NCI-H2081 (cell line): ENCODE measurements around the gene AGPAT2.

Source experiments
- DNase-seq, 2 experiments: peaks; one replicate each; lab custom pipeline; 2025; lab: John Stamatoyannopoulos, UW

AGPAT2 gene

GRCh38 chr9:136661641-136662325 lies 25.5 kb downstream of the AGPAT2 start:
- DNase-seq = no peak

GRCh38 chr9:136660971-136661550 lies 26.2 kb downstream of the AGPAT2 start:
- DNase-seq = no peak

GRCh38 chr9:136659861-136660784 lies 27.1 kb downstream of the AGPAT2 start:
- no peak for DNase-seq

- no peak for DNase-seq
Measured at GRCh38 chr9:136658849-136659535, 28.3 kb downstream of the AGPAT2 start.

GRCh38 chr9:136657974-136658848 lies 29.0 kb downstream of the AGPAT2 start:
- DNase-seq = no peak

- no peak for DNase-seq
Measured at GRCh38 chr9:136656795-136657611, 30.3 kb downstream of the AGPAT2 start.

- DNase-seq = no peak
Measured at GRCh38 chr9:136656183-136656738, 31.0 kb downstream of the AGPAT2 start.

GRCh38 chr9:136655536-136656182 lies 31.6 kb downstream of the AGPAT2 start:
- DNase-seq = no peak

GRCh38 chr9:136654820-136655535 lies 32.3 kb downstream of the AGPAT2 start:
- DNase-seq = no peak

GRCh38 chr9:136653323-136654079 lies 33.8 kb downstream of the AGPAT2 start:
- DNase-seq = no peak

GRCh38 chr9:136651860-136652259 lies 35.4 kb downstream of the AGPAT2 start:
- no peak for DNase-seq

- DNase-seq = no peak
Measured at GRCh38 chr9:136650648-136651047, 36.6 kb downstream of the AGPAT2 start.

GRCh38 chr9:136650021-136650420 lies 37.2 kb downstream of the AGPAT2 start:
- no peak for DNase-seq

GRCh38 chr9:136648751-136649150 lies 38.5 kb downstream of the AGPAT2 start:
- DNase-seq = no peak

GRCh38 chr9:136646827-136647711 lies 40.2 kb downstream of the AGPAT2 start:
- no peak for DNase-seq

- no peak for DNase-seq
Measured at GRCh38 chr9:136645903-136646754, 41.1 kb downstream of the AGPAT2 start.
